Peyer's patch (tissue), 4 donors: Measurements from ENCODE around the gene TRIM49D2. TPM values are rescaled to one million over a fixed set of nuclear protein-coding genes. Genes with fewer than 3 reads are reported as not detected.
A peak's percentile ranks its signal among the peaks of the same experiment; 100 is the strongest.
"Not testable (repeated sequence)": the region's sequence is repeated elsewhere in the genome, so short reads cannot be mapped to it uniquely, and the experiment has no call there.

ENCODE experiments used
- DNase-seq, 3 donors: peaks; one replicate each; pipeline ENCODE4 v3.0.0-alpha.2; 2017 to 2019
- H3K27ac ChIP-seq, 4 donors: fragments of 200-600 bp; sonication (generic); one replicate each; pipeline ENCODE4 v1.5.1; 2016 to 2019
- H3K27me3 ChIP-seq, 2 donors: fragments of 200-600 bp; sonication (generic); one replicate each; pipeline ENCODE4 v1.5.1; 2019
- H3K36me3 ChIP-seq, 3 donors: fragments of 200-600 bp; sonication (generic); one replicate each; pipeline ENCODE4 v1.5.1; 2016 to 2019
- H3K4me1 ChIP-seq, 4 donors: fragments of 200-600 bp; sonication (generic); one replicate each; pipeline ENCODE4 v1.5.1; 2016 to 2019
- H3K4me3 ChIP-seq, 4 donors: fragments of 200-600 bp; sonication (generic); 1 replicate in 3 of 4; 2 replicates in 1 of 4; pipeline ENCODE4 v1.5.1; 2016 to 2019; ENCODE audit warnings: mild to moderate bottlenecking in 1 of 4
- H3K9me3 ChIP-seq, 4 donors: fragments of 200-600 bp; sonication (generic); one replicate each; pipeline ENCODE4 v1.5.1; 2016 to 2019; ENCODE audit warnings: mild to moderate bottlenecking in 1 of 4
- CTCF ChIP-seq, 6 experiments: fragments of 450-650 bp in 4 of 6; fragments of 200-600 bp in 2 of 6; sonication (generic) in 1 of 6; IDR thresholded peaks; one replicate each; pipeline ENCODE4 v1.5.1; 2017 to 2019; ENCODE audit warnings: antibody characterized with exemption in 6 of 6, mild to moderate bottlenecking in 3 of 6, moderate library complexity in 1 of 6
- POLR2A ChIP-seq, 2 donors: fragments of 450-650 bp; IDR thresholded peaks; one replicate each; pipeline ENCODE4 v1.5.1; 2017; ENCODE audit warnings: antibody characterized with exemption in 2 of 2, mild to moderate bottlenecking in 2 of 2, moderate library complexity in 2 of 2
- small RNA-seq, 2 donors: library from RNA; depleted of rRNA; stranded (forward); fragments of <200 nt; gene quantifications; one replicate each; pipeline ENCODE3, GENCODE V24; 2016
- total RNA-seq, 4 donors: library from RNA; depleted of rRNA; stranded (reverse); fragments of >200 nt; gene quantifications; one replicate each; pipeline ENCODE4 v1.1.0, GENCODE V29; 2016

TRIM49D2 gene, protein sequence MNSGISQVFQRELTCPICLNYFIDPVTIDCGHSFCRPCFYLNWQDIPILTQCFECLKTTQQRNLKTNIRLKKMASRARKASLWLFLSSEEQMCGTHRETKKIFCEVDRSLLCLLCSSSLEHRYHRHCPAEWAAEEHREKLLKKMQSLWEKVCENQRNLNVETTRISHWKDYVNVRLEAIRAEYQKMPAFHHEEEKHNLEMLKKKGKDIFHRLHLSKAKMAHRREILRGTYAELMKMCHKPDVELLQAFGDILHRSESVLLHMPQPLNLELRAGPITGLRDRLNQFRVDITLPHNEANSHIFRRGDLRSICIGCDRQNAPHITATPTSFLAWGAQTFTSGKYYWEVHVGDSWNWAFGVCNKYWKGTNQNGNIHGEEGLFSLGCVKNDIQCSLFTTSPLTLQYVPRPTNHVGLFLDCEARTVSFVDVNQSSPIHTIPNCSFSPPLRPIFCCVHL
- not detected for total RNA-seq

DNA sequence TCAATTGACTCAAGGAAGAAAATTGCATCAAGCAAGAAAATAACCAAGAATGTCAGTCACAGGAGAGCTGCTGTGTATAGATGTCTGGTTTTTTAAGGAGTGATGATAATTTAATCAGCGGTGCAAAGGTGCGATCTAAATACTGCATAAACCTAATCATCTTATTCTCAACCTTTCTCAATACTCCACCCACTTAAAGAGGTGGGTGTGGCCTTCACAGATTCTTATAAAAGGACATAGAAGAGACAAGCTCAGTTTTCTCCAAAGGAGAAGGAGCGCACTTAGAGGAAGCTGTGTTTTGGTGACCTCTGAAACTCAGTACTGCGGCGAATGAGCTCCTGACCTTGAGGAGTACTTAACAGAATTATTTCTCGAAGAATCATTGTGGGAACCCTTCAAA lies at the start of gene TRIM49D2:
TRIM49D2 (plus strand) TSS at position 301 of the 400 bp plus-strand sequence. CDS start 2,698 bp downstream, outside the sequence.
- not testable (repeated sequence) for H3K27me3 ChIP-seq, H3K4me1 ChIP-seq, H3K36me3 ChIP-seq, DNase-seq, H3K4me3 ChIP-seq, H3K27ac ChIP-seq, H3K9me3 ChIP-seq

- H3K9me3 ChIP-seq, H3K36me3 ChIP-seq, H3K27me3 ChIP-seq, H3K4me1 ChIP-seq, H3K4me3 ChIP-seq, DNase-seq, H3K27ac ChIP-seq: not testable (repeated sequence)
These were observed 46.4 kb upstream of the TRIM49D2 start for GRCh38 chr11:89877511-89877910.

- H3K4me3 ChIP-seq, H3K4me1 ChIP-seq, H3K36me3 ChIP-seq, DNase-seq, H3K9me3 ChIP-seq, H3K27me3 ChIP-seq, H3K27ac ChIP-seq: not testable (repeated sequence)
These were observed 30.6 kb upstream of the TRIM49D2 start for GRCh38 chr11:89893245-89893644.

DNA sequence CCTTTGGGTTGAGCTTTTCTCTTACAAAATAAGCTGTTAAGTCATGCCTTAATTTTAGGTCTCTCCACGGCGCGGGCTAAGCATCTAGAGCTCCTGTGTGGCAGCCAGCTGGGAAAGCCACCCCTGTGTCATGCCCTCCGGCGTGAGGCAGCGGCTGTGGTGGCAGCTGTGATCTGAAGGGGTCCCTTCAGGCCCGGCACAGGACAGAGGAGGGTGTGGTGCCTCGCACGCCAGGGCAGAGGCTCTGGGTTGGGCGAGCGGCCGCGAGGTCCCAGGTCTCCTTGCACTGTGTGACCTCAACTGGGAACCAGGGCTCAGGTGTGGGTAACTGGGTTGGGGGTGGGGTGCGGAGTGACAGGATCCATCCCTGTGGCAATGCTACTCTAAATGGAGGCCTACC lies 23.1 kb upstream of the TRIM49D2 start:
- H3K9me3 ChIP-seq, H3K4me3 ChIP-seq, H3K27me3 ChIP-seq, H3K36me3 ChIP-seq, H3K27ac ChIP-seq, H3K4me1 ChIP-seq, DNase-seq: not testable (repeated sequence)

DNA sequence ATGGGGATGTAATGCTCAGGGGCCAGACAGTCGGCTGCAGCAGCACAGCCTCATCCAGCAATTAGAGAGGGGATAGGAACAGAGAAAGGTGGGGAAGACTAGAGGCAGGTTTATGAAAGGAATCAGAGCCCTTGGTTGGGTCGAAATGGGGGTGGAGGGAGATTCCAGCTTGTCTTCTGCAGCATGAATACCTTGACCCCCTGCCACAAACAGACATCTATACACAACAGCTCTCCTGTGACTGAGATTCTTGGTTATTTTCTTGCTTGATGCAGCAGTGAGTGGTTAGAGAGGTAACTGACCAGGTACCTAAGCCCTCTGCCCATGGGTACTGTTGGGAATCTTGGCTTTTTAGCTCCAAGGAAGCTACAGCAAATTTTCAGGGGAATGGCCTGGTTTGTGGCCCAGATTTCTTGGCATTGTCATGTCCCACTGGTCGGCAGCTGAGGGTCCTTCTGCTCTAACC lies 1.6 kb upstream of the TRIM49D2 start, which contains the start of gene TRIM49D1:
TRIM49D1 (minus strand) TSS at position 51 of the 466 bp plus-strand sequence. CDS start 4,535 bp downstream, outside the sequence.
- no peaks in the 10 kb centered on the region for H3K36me3 ChIP-seq
- H3K4me3 ChIP-seq, result no peak within 1 kb of the TSS
- H3K9me3 ChIP-seq, result no peaks in the 10 kb centered on the region
- no peak within 1 kb of the TSS for H3K27ac ChIP-seq
- no peaks in the 10 kb centered on the region for H3K4me1 ChIP-seq
- H3K27me3 ChIP-seq, result no peaks in the 10 kb centered on the region
- no peak for DNase-seq
- TF ChIP-seq POLR2A (IDR thresholded peaks at IDR 0.05), result no peak
- TF ChIP-seq CTCF (IDR thresholded peaks at IDR 0.05), result no peak

GRCh38 chr11:89960833-89961232 lies 37.0 kb downstream of the TRIM49D2 start:
- not testable (repeated sequence) for H3K4me3 ChIP-seq, H3K9me3 ChIP-seq, H3K4me1 ChIP-seq, H3K36me3 ChIP-seq, H3K27ac ChIP-seq, H3K27me3 ChIP-seq
- DNase-seq, result peak in 1 of 3 donors; percentile 21

DNA sequence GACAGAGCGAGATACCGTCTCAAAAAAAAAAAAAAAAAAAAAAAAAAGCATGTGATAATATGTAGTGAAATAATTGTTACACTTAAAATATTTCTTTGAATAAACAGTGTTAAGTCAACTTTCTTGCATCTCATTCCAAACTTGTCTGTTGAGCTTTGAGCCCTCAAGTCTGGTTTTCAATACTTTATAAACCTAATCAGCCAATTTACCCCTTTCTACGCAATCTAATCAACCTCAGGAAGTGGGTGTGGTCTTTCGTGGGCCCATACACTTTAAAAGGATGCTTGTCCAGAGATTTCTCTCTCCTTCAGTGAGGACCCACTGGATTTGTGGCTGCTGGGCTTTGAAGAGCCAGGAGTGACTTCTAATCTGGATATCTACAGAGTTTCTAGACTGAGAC lies 41.9 kb downstream of the TRIM49D2 start, which contains the start of gene TRIM64:
TRIM64 (plus strand) TSS at position 301 of the 400 bp plus-strand sequence. CDS start 2,467 bp downstream, outside the sequence.
- not testable (repeated sequence) for H3K27ac ChIP-seq, H3K4me3 ChIP-seq, H3K4me1 ChIP-seq, H3K36me3 ChIP-seq, H3K27me3 ChIP-seq, DNase-seq, H3K9me3 ChIP-seq

Small RNA genes within 50 kb of the gene (small RNA-seq; reads per million reads assigned to genes)
- gene AP004607.1, result 0 reads per million in 2 donors

Other genes starting within 250 kb of the TRIM49D2 start
- gene TRIM77, start 213.8 kb upstream of the TRIM49D2 start, total RNA-seq, result not detected
- gene TRIM49, start 115.5 kb upstream of the TRIM49D2 start, total RNA-seq, result not detected
- not detected for gene TRIM64B, start 45.6 kb upstream of the TRIM49D2 start, total RNA-seq
- gene TRIM49D1, start 1.8 kb upstream of the TRIM49D2 start, total RNA-seq, result not detected
- not detected for gene TRIM64, start 42.0 kb downstream of the TRIM49D2 start, total RNA-seq
- not detected for gene TRIM49C, start 107.0 kb downstream of the TRIM49D2 start, total RNA-seq
- not detected for gene UBTFL1, start 161.9 kb downstream of the TRIM49D2 start, total RNA-seq
- 1 to 10 TPM in 3 of 4 donors, not detected in 1; 1.7 to 7.0 (median 4.2) TPM for gene NAALAD2, start 210.6 kb downstream of the TRIM49D2 start, total RNA-seq